Globus pallidus (tissue), 1 donor: Measurements from ENCODE around the gene ING2.
"Not testable (repeated sequence)": the region's sequence is repeated elsewhere in the genome, so short reads cannot be mapped to it uniquely, and the experiment has no call there.

ENCODE experiments used
- DNase-seq: peaks from one replicate; pipeline ENCODE4 v3.0.0-alpha.2; 2015; ENCODE audit warnings: low spot score

The ING2 gene, protein sequence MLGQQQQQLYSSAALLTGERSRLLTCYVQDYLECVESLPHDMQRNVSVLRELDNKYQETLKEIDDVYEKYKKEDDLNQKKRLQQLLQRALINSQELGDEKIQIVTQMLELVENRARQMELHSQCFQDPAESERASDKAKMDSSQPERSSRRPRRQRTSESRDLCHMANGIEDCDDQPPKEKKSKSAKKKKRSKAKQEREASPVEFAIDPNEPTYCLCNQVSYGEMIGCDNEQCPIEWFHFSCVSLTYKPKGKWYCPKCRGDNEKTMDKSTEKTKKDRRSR

DNA sequence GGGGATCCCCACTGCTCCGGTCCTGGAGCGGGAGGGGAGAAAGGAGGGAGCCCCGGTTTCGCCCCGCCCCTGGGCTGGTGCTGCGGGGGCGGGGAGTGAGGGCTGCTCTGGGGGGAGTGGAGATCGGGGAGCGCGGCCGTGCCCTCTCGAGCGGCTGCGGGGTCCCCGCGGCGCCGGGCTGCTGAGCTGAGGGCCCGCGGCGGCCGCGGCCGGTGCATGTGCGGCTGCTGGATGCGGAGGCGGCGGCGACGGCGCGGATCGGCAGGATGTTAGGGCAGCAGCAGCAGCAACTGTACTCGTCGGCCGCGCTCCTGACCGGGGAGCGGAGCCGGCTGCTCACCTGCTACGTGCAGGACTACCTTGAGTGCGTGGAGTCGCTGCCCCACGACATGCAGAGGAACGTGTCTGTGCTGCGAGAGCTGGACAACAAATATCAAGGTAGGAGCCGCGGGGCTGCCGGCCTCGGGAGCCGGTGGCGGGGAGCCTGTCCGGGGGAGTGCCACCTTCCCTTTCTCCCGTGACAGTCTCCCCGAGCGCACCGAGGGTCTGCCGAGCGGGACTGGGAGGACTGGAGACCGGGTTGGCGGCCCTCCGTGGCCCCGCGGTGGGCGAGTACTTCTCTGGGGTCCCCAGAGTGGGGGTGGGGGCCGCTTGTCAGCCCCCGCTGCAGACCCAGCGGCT, at the start of gene ING2:
ING2 (plus strand) TSS at position 129 of the 681 bp plus-strand sequence; CDS start at position 267, 138 bp downstream.
- peak; percentile 90 for DNase-seq

DNA sequence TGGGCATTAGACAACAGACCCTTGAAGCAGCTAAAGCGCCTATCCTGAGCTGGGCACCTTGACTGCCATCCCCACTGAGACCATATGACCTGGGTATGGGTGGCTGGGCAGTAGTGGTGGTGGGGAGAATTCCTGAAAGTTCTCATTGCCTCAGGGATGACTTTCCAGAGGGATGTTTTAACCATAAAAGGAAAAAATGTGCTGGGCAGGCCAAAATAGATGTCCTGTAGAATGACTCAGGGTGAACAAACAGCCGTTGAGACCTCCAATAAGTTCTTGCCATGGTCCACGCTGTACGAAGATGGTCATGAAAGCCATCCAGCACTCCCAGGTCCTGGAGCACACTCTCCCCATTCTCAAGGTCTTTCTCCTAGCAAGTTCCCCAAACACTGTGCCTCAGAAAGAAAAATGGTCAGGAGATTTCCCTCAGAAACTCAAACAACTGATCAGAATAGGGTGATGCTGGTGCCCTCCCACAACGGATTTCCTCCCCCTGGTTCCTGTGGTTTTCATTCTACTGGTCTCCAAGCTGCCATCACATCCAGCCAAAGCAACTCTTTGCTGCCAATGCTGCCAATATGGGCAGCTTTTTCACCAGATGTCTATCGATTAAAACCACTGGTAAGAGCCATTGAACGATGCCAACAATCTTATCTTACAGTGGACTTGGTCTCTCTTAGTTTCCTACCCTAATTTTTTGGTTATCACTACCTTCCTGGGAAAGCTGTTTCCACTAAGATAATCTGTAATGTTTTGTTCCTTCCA, 49.2 kb upstream of the ING2 start:
- DNase-seq, result no peak

DNA sequence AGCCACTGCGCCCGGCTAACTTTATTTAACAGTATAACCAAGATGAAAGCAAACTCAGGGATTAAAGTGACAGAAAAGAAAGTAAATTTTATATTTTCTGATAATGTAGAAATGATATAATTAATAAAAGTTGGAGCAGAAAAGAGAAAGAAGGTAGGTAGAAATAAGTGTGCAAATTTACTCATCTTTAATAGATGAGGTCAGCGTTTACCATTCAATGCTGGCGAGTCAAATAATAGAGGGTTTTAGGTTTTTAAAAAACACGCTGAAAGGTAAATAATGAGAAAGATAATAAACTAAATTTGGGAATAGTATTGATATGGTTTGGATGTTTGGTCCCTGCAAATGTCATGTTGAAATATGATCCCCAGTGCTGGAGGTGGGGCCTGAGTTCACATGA, 46.9 kb upstream of the ING2 start:
- DNase-seq, result no peak

DNA sequence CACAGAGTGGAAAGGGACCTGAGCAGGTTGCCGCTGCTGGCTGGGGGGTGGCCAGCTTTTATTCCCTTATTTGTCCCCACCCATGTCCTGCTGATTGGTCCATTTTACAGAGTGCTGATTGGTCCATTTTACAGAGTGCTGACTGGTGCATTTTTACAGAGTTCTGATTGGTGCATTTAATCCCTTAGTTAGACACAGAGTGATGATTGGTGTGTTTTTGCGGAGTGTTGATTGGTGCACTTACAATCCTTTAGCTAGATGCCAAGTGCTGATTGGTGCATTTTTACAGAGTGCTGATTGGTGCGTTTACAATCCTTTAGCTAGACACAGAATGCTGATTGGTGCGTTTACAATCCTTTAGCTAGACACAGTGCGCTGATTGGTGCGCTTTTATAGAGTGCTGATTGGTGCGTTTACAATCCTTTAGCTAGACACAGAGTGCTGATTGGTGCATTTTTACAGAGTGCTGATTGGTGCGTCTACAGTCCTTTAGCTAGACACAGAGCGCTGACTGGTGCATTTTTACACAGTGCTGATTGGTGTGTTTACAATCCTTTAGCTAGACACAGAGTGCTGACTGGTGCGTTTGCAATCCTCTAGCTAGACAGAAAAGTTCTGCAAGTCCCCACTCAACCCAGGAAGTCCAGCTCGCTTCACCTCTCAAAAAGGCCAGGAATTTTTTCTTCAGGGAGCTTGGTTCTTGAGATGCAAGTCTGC, 40.8 kb upstream of the ING2 start:
- DNase-seq, result not testable (repeated sequence)

DNA sequence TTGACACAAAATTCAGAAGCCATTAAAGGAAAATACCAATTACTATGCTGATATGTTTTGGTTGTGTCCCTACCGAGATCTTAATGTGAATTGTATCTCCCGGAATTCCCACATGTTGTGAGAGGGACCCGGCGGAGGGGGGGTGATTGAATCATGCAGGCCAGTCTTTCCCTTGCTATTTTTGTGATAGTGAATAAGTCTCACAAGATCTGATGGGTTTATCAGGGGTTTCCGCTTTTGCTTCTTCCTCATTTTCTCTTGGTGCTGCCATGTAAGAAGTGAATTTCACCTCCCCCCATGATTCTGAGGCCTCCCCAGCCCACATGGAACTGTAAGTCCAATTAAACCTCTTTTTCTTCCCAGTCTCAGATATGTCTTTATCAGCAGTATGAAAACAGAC, 39.0 kb upstream of the ING2 start:
- not testable (repeated sequence) for DNase-seq

DNA sequence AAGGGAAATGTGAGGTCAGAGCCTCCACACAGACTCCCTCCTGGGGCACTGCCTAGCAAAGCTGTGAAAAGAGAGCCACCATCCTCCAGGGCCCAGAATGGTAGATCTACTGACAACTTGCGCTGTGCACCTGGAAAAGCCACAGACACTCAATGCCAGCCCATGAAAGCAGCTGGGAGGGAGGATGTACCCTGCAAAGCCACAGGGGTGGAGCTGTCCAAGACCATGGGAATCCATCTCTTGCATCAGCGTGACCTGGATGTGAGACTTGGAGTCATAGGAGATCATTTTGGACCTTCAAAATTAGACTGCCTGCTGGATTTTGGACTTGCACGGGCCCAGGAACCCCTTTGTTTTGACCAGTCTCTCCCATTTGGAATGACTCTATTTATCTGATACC, 37.6 kb upstream of the ING2 start:
- no peak for DNase-seq

DNA sequence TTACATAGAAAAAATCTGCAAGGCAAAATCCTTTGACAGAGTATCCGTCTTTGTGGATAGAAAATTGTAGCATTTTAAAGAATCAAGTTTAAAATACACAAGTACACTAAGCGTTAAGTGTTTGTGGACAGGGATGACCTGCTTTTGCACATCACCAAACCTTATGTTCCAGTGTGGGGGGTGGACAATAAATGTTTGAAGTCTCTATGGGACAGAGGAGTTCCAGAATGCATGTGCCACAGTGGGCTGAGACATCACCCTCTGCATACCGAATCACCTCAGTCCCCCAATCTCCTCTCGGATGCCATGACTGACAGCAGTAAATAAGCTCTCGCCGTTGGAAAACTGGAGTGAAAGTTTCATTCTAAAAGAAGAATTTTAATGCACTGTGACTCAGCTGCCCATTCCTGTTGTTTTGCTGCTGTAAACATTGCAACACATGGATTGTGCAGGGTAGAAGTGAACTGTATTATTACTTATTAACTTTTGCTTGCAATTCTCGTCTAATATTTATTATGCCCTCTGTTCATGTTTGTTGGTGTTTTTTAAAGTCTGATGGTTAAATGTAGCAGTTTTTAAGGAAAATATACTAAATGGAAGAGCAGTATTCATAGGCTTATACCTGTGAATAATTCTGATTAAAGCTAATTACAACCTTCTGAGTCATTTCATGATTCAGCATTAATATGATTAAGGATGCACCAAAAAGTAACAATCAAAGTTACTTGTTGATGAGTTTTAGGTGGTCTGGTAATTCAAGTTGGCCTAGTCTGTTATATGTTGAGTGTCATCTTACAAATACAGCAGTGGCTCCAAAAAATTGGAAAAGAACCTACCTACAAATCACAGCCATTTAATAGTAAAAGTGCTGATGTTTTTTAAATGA, 36.4 kb upstream of the ING2 start:
- no peak for DNase-seq

DNA sequence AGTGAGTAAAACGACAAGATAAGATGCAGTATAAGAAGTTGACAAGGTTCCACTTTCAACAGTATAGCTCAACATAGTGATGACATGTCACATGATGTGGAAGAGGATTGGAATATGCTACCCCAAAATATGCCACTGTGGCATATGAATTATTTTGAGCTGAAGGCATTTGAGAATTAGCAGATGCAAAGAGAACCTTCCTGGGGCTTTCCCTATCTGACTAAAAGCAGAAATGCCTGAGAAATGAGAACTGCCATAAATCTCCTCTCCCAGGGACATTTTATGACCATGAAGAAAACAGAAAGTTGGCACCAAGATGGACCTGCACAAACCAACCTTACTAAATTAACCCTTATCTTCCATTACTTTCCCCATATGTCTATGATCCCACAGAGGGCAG, 35.6 kb upstream of the ING2 start:
- DNase-seq, result no peak

DNA sequence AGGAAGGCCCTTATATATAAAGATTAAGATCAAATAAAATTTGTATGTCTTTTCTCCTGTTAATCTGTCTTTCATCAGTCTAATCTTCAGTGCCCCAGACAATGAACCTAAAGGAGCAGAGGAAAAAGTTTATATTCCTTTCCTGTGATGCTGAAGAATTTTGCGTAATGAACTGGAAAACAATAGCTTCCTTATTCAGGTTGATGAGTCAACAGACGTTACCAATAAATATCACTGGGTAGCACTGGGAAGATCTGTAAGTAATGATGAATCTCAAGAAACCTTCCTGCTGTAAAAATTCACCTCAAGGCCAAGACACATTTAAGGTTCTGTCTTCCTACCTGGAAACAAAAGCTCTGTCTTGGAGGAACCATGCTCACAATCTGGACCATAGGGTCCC, 34.9 kb upstream of the ING2 start:
- DNase-seq, result no peak

DNA sequence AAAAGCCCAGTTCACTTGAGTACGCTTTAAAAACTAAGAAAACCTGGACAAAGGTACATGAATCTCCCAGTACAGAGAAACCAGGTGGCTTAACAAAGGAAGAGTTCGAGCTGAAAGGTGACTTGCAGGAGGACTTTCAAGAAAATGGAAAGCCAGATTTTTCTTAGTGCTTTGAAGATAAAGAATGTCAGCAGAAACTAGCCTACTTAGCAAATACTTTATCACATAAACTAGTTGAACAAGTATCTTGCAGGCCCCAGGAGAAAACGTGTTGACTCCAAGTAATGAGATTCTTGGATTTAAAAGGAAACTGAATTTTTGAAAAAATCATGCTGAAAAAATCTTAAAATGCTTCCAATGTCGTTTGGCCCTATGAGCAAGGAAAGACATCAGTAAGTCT, 34.0 kb upstream of the ING2 start:
- DNase-seq, result no peak

DNA sequence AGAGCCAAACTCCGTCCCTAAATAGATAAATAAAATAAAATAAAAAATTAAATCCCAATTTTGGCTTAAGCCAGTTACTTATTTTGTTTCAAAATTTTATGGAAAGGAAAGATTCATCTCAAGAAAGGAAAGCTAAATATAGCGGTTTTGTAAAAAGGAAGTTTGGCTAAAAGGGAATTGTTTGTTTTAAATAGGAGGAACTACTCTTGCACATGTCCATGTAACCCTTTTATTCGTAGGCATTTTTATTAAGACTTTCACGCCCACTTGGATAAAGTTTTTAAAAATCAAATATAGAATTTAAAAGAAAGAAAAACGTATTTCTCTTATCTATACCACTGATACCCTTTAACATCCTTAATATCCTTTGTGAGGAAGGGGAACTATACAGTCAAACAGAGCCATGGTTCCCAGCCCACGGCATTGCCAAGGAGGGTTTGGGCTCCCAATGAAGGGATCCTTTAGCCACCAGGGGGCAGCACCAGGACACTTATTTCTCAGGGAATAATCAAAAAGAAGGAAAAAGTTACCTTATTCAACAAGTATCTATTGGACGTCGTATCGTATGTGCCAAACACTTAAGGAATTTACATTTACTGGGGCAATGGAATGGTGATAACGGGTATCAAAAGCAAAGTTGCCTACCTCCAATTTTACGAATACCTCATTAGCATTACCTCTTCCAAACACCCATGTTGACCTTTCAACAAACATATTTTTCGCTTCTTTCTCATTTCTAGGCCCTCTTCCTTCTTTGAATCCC, 32.7 kb upstream of the ING2 start:
- DNase-seq, result peak; percentile 60

DNA sequence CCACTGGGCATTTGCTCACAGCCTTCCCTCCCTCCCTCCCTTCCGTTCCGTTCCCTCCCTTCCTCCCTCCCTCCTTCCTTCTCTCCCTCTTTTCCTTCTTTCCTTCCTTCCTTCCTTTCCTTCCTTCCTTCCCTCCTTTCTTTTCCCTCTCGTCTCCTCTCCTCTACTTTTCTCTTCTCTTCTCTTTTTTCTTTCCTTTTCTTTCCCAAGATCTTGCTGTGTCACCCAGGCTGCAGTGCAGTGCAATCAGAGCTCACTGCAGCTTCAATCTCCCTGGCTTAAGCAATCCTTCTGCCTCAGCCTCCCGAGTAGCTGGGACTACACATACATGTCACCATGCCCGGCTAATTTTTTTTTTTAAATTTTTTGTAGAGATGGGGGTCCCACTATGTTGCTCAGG, 26.7 kb upstream of the ING2 start:
- DNase-seq, result no peak

DNA sequence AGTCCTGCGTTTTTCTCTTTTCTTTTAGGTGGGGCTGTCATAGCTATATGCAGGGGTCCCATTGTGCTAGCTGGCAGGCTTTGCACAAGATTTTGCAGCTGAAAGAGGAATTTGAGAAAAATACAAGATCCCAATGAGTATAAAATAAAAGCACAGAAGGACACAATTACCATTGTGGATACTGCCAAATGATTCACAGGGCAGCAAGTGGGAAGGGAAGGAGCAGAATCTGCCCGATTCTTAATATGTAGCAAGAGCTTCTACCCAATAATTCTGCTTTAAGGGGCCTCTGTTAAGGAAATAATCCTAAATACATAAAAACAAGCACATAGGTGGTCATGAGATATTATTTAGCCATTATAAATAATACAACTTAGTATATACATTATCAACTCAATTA, 25.9 kb upstream of the ING2 start:
- no peak for DNase-seq

DNA sequence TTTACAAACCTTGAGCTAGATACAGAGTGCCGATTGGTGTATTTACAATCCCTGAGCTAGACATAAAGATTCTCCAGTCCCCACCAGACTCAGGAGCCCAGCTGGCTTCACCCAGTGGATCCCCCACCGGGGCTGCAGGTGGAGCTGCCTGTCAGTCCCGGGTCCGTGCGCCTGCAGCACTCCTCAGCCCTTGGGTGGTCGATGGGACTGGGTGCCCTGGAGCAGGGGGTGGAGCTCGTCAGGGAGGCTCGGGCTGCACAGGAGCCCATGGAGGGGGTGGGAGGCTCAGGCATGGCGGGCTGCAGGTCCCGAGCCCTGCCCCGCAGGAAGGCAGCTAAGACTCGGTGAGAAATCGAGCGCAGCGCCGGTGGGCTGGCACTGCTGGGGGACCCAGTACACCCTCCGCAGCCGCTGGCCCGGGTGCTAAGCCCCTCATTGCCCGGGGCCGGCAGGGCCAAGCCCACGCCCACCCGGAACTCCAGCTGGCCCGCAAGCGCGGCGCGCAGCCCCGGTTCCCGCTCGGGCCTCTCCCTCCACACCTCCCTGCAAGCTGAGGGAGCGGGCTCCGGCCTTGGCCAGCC, 22.3 kb upstream of the ING2 start:
- DNase-seq, result not testable (repeated sequence)

DNA sequence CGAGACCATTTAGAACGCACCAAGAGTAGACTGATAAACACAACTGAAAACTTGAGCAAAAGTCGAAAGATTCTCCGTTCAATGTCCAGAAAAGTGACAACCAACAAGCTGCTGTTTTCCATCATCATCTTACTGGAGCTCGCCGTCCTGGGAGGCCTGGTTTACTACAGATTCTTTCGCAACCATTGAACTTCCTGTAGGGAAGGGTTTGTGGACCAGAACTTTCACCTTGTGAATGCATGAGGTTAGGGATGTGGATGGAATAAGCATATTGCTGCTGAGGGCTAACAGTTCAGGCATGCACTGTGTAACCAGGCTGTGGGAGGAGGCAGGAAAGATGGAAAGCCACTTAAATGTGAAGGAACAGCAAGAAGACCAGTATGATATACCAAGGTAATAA, 20.9 kb upstream of the ING2 start:
- no peak for DNase-seq

DNA sequence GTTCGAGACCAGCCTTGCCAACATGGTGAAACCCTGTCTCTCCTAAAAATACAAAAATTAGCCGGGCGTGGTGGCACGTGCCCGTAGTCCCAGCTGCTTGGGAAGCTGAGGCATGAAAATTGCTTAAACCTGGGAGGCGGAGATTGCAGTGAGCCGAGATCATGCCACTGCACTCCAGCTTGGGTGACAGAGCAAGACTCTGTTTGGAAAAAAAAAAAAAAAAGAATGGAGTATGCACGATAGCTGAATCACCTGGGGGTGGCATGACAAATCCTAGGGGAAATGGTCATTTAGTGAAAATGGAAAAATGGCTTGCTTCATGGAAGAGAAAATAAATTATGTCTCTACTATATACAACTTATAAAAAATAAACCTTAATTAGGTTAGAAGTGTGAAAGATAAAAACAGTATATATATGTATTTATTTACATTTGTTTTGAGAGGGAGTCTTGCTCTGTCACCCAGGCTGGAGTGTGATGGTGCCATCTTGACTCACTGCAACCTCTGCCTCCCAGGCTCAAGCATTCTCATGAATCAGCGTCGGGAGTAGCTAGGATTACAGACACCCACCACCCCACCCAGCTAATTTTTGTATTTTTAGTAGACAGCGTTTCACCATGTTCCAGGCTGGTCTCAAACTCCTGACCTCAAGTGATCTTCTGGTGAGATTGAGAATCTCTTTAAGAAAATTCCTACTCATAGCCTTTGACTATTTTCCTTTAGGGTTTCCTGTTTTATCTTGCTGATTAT, 19.3 kb upstream of the ING2 start:
- DNase-seq, result no peak

DNA sequence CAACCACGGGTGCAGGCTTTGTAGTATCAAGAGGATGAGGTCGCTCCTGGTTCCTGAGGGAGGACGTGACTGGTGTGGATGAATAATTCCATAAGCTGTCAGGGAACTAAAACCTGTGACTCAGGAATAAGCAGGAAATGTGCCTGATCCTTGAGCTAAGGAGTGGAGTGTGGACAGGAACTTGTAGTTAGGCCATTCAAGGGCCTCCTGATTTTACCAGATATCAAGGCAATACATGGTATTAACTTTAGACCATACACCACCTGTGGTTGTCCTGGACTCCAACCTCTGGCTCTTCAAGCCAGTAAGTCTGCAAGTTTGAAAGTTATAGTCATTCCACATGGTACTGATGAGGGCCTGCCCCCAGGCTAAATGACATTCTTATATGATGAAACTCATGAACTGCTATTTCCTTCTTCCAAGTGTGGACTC, 12.1 kb upstream of the ING2 start:
- no peak for DNase-seq

DNA sequence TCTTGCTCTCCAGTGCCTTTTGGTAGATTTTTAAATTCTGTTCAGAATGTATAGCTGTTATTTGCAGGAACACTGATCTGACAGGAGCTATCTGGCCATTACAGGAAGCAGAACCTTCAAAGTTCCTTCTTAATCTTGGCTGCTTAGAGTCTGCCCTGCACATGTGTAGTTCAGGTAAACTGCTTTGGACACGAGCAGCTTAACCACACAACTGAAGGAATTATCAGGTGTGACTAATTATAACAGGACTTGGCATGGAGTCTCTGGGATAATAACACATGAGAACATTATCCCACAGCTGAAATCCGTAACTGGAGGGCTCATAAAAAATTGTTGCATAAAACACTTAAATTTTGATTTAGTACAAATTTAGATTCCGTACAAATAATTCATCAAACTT, 11.6 kb upstream of the ING2 start:
- DNase-seq, result no peak

DNA sequence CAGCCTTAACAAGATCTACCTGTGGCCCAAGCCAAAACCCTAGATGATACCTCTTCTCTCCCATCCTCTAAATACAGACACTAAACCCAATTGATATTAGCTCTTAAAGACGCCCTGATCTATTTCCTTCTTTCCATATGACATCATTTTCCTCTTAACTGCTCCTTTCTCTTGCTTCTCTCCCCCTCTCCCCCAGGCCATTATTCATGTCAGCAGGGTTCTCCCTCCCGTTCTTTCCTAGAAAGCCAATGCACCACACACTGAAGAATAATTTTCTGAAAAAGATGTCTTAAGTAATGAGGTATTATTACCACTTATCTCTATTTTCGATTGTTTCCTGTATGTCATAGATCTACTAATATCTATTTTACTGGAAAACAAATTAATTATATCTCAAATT, 9.7 kb upstream of the ING2 start:
- no peak for DNase-seq

DNA sequence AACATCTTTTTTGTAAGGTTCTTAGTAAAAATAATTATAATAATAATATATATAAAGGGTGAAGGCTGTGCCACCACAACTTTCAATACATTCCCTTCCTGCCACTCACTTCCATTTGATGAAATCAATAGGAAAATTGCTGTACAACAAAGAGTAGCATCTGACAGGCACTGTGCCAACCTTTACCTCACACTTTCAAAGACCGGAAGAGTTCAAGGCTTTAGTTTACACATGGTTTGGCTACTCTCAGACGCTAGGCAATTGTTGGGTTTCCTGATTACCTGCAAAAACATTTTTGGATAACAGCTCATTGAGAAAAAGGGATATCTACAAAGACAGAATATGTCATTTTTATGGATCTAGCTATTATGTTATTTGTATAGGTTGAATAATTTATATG, 5.5 kb upstream of the ING2 start:
- no peak for DNase-seq
